ENCODE measurements around the gene TNNI2.
A peak's percentile ranks its signal among the peaks of the same experiment; 100 is the strongest.
"Not testable (repeated sequence)": the region's sequence is repeated elsewhere in the genome, so short reads cannot be mapped to it uniquely, and the experiment has no call there.

Gene TNNI2

GRCh38 chr11:1880746-1881441, 42.1 kb downstream of the TNNI2 start:
- peak; percentile 55 for DNase-seq (ENCODE audit: low read depth)
- no peak overlapping the region for H3K4me3 ChIP-seq (ENCODE audit: low read depth, low read length)
- no peak for TF ChIP-seq CTCF (IDR thresholded peaks at IDR 0.05; ENCODE audit: low read depth, low read length)
- no peak for TF ChIP-seq MAX (IDR thresholded peaks at IDR 0.05; ENCODE audit: low read depth, low read length)

- TF ChIP-seq MAX (IDR thresholded peaks at IDR 0.05; ENCODE audit: low read depth, low read length) (no peak), CTCF (IDR thresholded peaks at IDR 0.05; ENCODE audit: low read depth, low read length) (no peak), MYC (IDR thresholded peaks at IDR 0.05; ENCODE audit: low read depth, low read length) (no peak)
- DNase-seq (ENCODE audit: low read depth): peak; percentile 41
- no peak overlapping the region for H3K4me3 ChIP-seq (ENCODE audit: low read depth, low read length)
Observed at GRCh38 chr11:1881442-1882264, 42.9 kb downstream of the TNNI2 start.

GRCh38 chr11:1882265-1883238, 43.8 kb downstream of the TNNI2 start:
- DNase-seq (ENCODE audit: low read depth): peak; percentile 81
- no peak overlapping the region for H3K4me3 ChIP-seq (ENCODE audit: low read depth, low read length)
- no peak for TF ChIP-seq POLR2A (IDR thresholded peaks at IDR 0.05; ENCODE audit: extremely low read depth, insufficient read length)
- TF ChIP-seq CTCF (IDR thresholded peaks at IDR 0.05; ENCODE audit: low read depth, low read length): peak; percentile 82
- TF ChIP-seq MAX (IDR thresholded peaks at IDR 0.05; ENCODE audit: low read depth, low read length): peak; percentile 59; the same call in 1 of the 2 replicates
- no peak for TF ChIP-seq MYC (IDR thresholded peaks at IDR 0.05; ENCODE audit: low read depth, low read length)

GRCh38 chr11:1883346-1884302, 44.8 kb downstream of the TNNI2 start:
- no peak overlapping the region for H3K4me3 ChIP-seq (ENCODE audit: low read depth, low read length)
- no peak for DNase-seq (ENCODE audit: low read depth)
- no peak for TF ChIP-seq CTCF (IDR thresholded peaks at IDR 0.05; ENCODE audit: low read depth, low read length)
- TF ChIP-seq MAX (IDR thresholded peaks at IDR 0.05; ENCODE audit: low read depth, low read length): no peak
- TF ChIP-seq MYC (IDR thresholded peaks at IDR 0.05; ENCODE audit: low read depth, low read length): no peak
- TF ChIP-seq POLR2A (IDR thresholded peaks at IDR 0.05; ENCODE audit: extremely low read depth, insufficient read length): no peak

GRCh38 chr11:1884303-1884700, 45.5 kb downstream of the TNNI2 start:
- H3K4me3 ChIP-seq (ENCODE audit: low read depth, low read length): no peak overlapping the region
- DNase-seq (ENCODE audit: low read depth): no peak
- TF ChIP-seq CTCF (IDR thresholded peaks at IDR 0.05; ENCODE audit: low read depth, low read length) (no peak), MAX (IDR thresholded peaks at IDR 0.05; ENCODE audit: low read depth, low read length) (no peak), MYC (IDR thresholded peaks at IDR 0.05; ENCODE audit: low read depth, low read length) (no peak), POLR2A (IDR thresholded peaks at IDR 0.05; ENCODE audit: extremely low read depth, insufficient read length) (no peak)

GRCh38 chr11:1886551-1886950, 47.8 kb downstream of the TNNI2 start:
- not testable (repeated sequence) for H3K4me3 ChIP-seq (ENCODE audit: low read depth, low read length); DNase-seq (ENCODE audit: low read depth)

Measured in NB4 (cell line).